Nucleus accumbens (tissue), 56 donors: ENCODE data around the gene DHX29.

Source experiments
- DNase-seq, 56 donors: peaks; one replicate each; lab custom pipeline; 2025; lab: John Stamatoyannopoulos, UW

The DHX29 gene

GRCh38 chr5:55211184-55211874 lies 96.2 kb downstream of the DHX29 start:
- DNase-seq = no peak
